Large intestine (tissue), 3 donors: ENCODE results near the gene YJEFN3. TPM values are rescaled to one million over a fixed set of nuclear protein-coding genes. Genes with fewer than 3 reads are reported as not detected.

ENCODE experiments used
- DNase-seq, 2 donors: peaks; one replicate each; pipeline versions ENCODE4 v3.0.0 to v3.0.0-alpha.2; 2013
- H3K27ac ChIP-seq: one replicate; pipeline ENCODE4 v1.5.1; 2013; ENCODE audit warnings: low read length
- H3K27me3 ChIP-seq: 2 replicates; pipeline ENCODE4 v1.6.1; 2013; ENCODE audit warnings: low read length; ENCODE audit not compliant: control insufficient read depth, insufficient read depth
- H3K36me3 ChIP-seq: 2 replicates; pipeline ENCODE4 v1.6.1; 2013; ENCODE audit warnings: low read length; ENCODE audit not compliant: control insufficient read depth, insufficient read depth
- H3K4me1 ChIP-seq: one replicate; pipeline ENCODE4 v1.6.1; 2013; ENCODE audit warnings: low read length; ENCODE audit not compliant: control insufficient read depth, insufficient read depth
- H3K4me3 ChIP-seq: one replicate; pipeline ENCODE4 v1.5.1; 2013; ENCODE audit warnings: low read length
- H3K9me3 ChIP-seq: one replicate; pipeline ENCODE4 v1.6.1; 2013; ENCODE audit warnings: mild to moderate bottlenecking, low read depth, low read length, moderate library complexity; ENCODE audit not compliant: control insufficient read depth
- WGBS: methylation state at CpG from one replicate; pipeline ENCODE4 v1.1.5; 2013; ENCODE audit warnings: low lambda C conversion rate; ENCODE audit not compliant: insufficient coverage; 5-methylcytosine and 5-hydroxymethylcytosine counted together
- polyA plus RNA-seq: library from polyadenylated mRNA; unstranded; fragments of 120-200 nt; gene quantifications from one replicate; pipeline ENCODE4 v1.2.1, GENCODE V29; 2013

YJEFN3 gene
- polyA plus RNA-seq, 1 donor = 9.5 TPM

- DNase-seq = no peak
- Histone ChIP-seq H3K9me3 (peaks cover 8% of the 10 kb centered on the region), H3K4me1 (no peaks in the 10 kb centered on the region), H3K4me3 (no peak overlapping the region), H3K27me3 (peaks cover 7% of the 10 kb centered on the region), H3K27ac (no peak overlapping the region), H3K36me3 (no peaks in the 10 kb centered on the region)
- WGBS = no CpG with 5 or more reads among the region's 23 CpGs
These were observed 21.2 kb downstream of the YJEFN3 start for GRCh38 chr19:19549804-19550464.

GRCh38 chr19:19550485-19550929 is 21.8 kb downstream of the YJEFN3 start:
- H3K27me3 ChIP-seq = peaks cover 7% of the 10 kb centered on the region
- no peak overlapping the region for H3K27ac ChIP-seq
- no peaks in the 10 kb centered on the region for H3K36me3 ChIP-seq
- WGBS = no CpG with 5 or more reads among the region's 8 CpGs
- no peak for DNase-seq
- peaks cover 3% of the 10 kb centered on the region for H3K9me3 ChIP-seq
- no peaks in the 10 kb centered on the region for H3K4me1 ChIP-seq
- no peak overlapping the region for H3K4me3 ChIP-seq

- peaks cover 7% of the 10 kb centered on the region for H3K27me3 ChIP-seq
- DNase-seq = no peak
- no CpG with 5 or more reads among the region's 10 CpGs for WGBS
- H3K9me3 ChIP-seq = no peaks in the 10 kb centered on the region
- no peaks in the 10 kb centered on the region for H3K4me1 ChIP-seq
- H3K4me3 ChIP-seq = no peak overlapping the region
- no peak overlapping the region for H3K27ac ChIP-seq
- no peaks in the 10 kb centered on the region for H3K36me3 ChIP-seq
These were observed 22.5 kb downstream of the YJEFN3 start for GRCh38 chr19:19550972-19551852.

GRCh38 chr19:19551853-19552192 is 23.1 kb downstream of the YJEFN3 start:
- no peak for DNase-seq
- Histone ChIP-seq H3K4me3 (no peak overlapping the region), H3K9me3 (no peaks in the 10 kb centered on the region), H3K27ac (no peak overlapping the region), H3K4me1 (no peaks in the 10 kb centered on the region), H3K27me3 (peaks cover 7% of the 10 kb centered on the region), H3K36me3 (no peaks in the 10 kb centered on the region)
- no CpG with 5 or more reads among the region's 14 CpGs for WGBS

GRCh38 chr19:19552798-19553197 is 24.1 kb downstream of the YJEFN3 start:
- Histone ChIP-seq H3K27me3 (peaks cover 7% of the 10 kb centered on the region), H3K4me3 (no peak overlapping the region), H3K36me3 (no peaks in the 10 kb centered on the region), H3K4me1 (no peaks in the 10 kb centered on the region), H3K9me3 (no peaks in the 10 kb centered on the region), H3K27ac (no peak overlapping the region)
- DNase-seq = no peak
- WGBS = no CpG with 5 or more reads among the region's 6 CpGs

- Histone ChIP-seq H3K4me3 (no peak overlapping the region), H3K27me3 (peaks cover 7% of the 10 kb centered on the region), H3K4me1 (no peaks in the 10 kb centered on the region), H3K36me3 (no peaks in the 10 kb centered on the region), H3K9me3 (no peaks in the 10 kb centered on the region), H3K27ac (no peak overlapping the region)
- WGBS = no CpG with 5 or more reads among the region's 10 CpGs
- DNase-seq = no peak
These were observed 25.0 kb downstream of the YJEFN3 start for GRCh38 chr19:19553670-19554069.

- DNase-seq = no peak
- Histone ChIP-seq H3K9me3 (no peaks in the 10 kb centered on the region), H3K4me3 (no peak overlapping the region), H3K27me3 (peaks cover 2% of the 10 kb centered on the region), H3K27ac (no peak overlapping the region), H3K4me1 (no peaks in the 10 kb centered on the region), H3K36me3 (no peaks in the 10 kb centered on the region)
- WGBS = no CpG with 5 or more reads among the region's 34 CpGs
These were observed 25.6 kb downstream of the YJEFN3 start for GRCh38 chr19:19554074-19555023.

- Histone ChIP-seq H3K27me3 (no peaks in the 10 kb centered on the region), H3K27ac (no peak overlapping the region), H3K4me3 (no peak overlapping the region), H3K9me3 (no peaks in the 10 kb centered on the region), H3K4me1 (no peaks in the 10 kb centered on the region), H3K36me3 (no peaks in the 10 kb centered on the region)
- WGBS = no CpG with 5 or more reads among the region's 15 CpGs
- no peak for DNase-seq
These were observed 29.3 kb downstream of the YJEFN3 start for GRCh38 chr19:19558055-19558454.

- H3K27ac ChIP-seq = no peak overlapping the region
- H3K27me3 ChIP-seq = no peaks in the 10 kb centered on the region
- no peak overlapping the region for H3K4me3 ChIP-seq
- no peaks in the 10 kb centered on the region for H3K4me1 ChIP-seq
- no peaks in the 10 kb centered on the region for H3K36me3 ChIP-seq
- H3K9me3 ChIP-seq = no peaks in the 10 kb centered on the region
- DNase-seq = no peak
- WGBS = no CpG with 5 or more reads among the region's 16 CpGs
These were observed 29.9 kb downstream of the YJEFN3 start for GRCh38 chr19:19558636-19559035.

- DNase-seq = no peak
- Histone ChIP-seq H3K9me3 (no peaks in the 10 kb centered on the region), H3K4me1 (no peaks in the 10 kb centered on the region), H3K27me3 (no peaks in the 10 kb centered on the region), H3K27ac (no peak overlapping the region), H3K36me3 (no peaks in the 10 kb centered on the region), H3K4me3 (no peak overlapping the region)
- WGBS = no CpG with 5 or more reads among the region's 4 CpGs
These were observed 31.2 kb downstream of the YJEFN3 start for GRCh38 chr19:19559931-19560330.
